Activated T-cell treated with anti-CD3 and anti-CD28 coated beads, Interleukin-2, amount 50 U/mL, for 72 hours (primary cell): ENCODE results near the gene LIPC. TPM values are rescaled to one million over a fixed set of nuclear protein-coding genes. Genes with fewer than 3 reads are reported as not detected.

Source experiments
- ATAC-seq, 2 donors: fragments of 150-1000 bp; cut with Tn5 transposase; replicated peaks in 1 of 2; 2 replicates each; pipeline ENCODE4 v1.10.0; 2021; ENCODE audit warnings: moderate library complexity in 2 of 2, mild to moderate bottlenecking in 1 of 2
- DNase-seq, 2 donors: peaks; one replicate each; pipeline ENCODE4 v3.0.0; 2021 to 2022; ENCODE audit warnings: mixed read lengths in 1 of 2
- H3K27ac Mint-ChIP-seq: one replicate; pipeline ENCODE4 v1.8.0; 2022; ENCODE audit warnings: mild to moderate bottlenecking, moderate library complexity, mixed read lengths
- H3K27me3 Mint-ChIP-seq: one replicate; pipeline ENCODE4 v1.8.0; 2022; ENCODE audit warnings: low read depth, mixed read lengths
- H3K36me3 Mint-ChIP-seq, 2 donors: one replicate each; pipeline ENCODE4 v1.8.0; 2022; ENCODE audit warnings: mixed read lengths in 2 of 2, mild to moderate bottlenecking in 1 of 2; ENCODE audit not compliant: insufficient read depth in 2 of 2
- H3K4me1 Mint-ChIP-seq: one replicate; pipeline ENCODE4 v1.8.0; 2022; ENCODE audit warnings: low read depth, mixed read lengths
- H3K4me3 Mint-ChIP-seq, 2 donors: one replicate each; pipeline ENCODE4 v1.8.0; 2022; ENCODE audit warnings: mild to moderate bottlenecking in 2 of 2, mixed read lengths in 2 of 2, moderate library complexity in 2 of 2
- H3K9me3 Mint-ChIP-seq, 2 donors: one replicate each; pipeline ENCODE4 v1.8.0; 2022; ENCODE audit warnings: mixed read lengths in 2 of 2
- total RNA-seq, 2 donors: library from RNA; stranded (reverse); gene quantifications; one replicate each; pipeline ENCODE4 v1.2.3, GENCODE V29; 2022

The LIPC gene
- total RNA-seq, 2 donors from 2014 or later = 0.93 to 2.2 TPM

DNA sequence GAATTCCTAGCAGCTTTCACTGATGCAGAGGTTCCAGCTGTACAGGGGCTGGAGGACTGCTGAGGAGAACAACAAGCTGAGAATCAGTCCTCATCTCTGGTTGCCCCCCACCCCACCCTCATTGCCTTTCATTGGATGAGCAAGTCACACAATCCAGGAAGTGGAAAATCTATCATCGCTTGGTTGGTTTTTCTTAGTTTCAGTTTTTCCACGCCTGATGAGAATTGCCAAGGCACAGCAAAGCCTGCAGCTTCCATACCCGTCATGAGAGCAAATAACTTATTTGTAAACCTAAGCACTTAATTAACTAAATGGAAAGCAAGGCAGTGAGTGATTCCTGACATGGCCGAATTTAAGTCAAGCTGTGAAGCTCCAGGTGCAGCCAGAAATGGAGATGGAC, 21.4 kb upstream of the LIPC start:
- H3K27ac Mint-ChIP-seq = peak overlapping the region; percentile 90

GRCh38 chr15:58413253-58413652, 18.5 kb upstream of the LIPC start:
- ATAC-seq (no peak), DNase-seq (no peak)
- peaks cover 19% of the 10 kb centered on the region for H3K4me1 Mint-ChIP-seq
- no peaks in the 10 kb centered on the region for H3K9me3 Mint-ChIP-seq
- no peak overlapping the region for H3K4me3 Mint-ChIP-seq
- peaks cover 0 to 6% of the 10 kb centered on the region in 2 donors for H3K36me3 Mint-ChIP-seq
- H3K27ac Mint-ChIP-seq = no peak overlapping the region
- H3K27me3 Mint-ChIP-seq = no peaks in the 10 kb centered on the region

More for the DNA sequence above, 21.4 kb upstream of the LIPC start:
- peaks cover 19% of the 10 kb centered on the region for H3K4me1 Mint-ChIP-seq
- no peaks in the 10 kb centered on the region for H3K27me3 Mint-ChIP-seq
- peak; percentile 61 to 76 for ATAC-seq
- H3K9me3 Mint-ChIP-seq = no peaks in the 10 kb centered on the region
- peaks cover 0 to 4% of the 10 kb centered on the region in 2 donors for H3K36me3 Mint-ChIP-seq
- H3K4me3 Mint-ChIP-seq = peak overlapping the region; percentile 75 to 95
- peak; percentile 25 to 36 for DNase-seq

DNA sequence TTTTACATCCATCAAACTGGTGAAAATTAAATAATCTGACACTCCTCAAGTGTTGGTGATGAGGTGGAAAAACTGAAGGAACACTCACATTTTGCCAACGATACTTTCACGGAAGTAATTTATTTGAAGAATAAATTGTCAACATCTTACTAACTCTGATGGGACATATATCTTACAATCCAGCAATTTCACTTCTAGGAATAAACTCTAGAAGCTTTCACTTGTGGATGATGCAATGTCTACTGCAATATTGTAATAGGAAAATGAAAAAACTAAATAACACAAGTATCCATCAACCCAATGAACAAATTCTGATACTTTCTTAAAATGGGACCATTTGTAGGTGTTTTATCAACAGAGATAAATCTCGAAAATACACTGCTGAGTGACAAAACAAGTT, 16.2 kb upstream of the LIPC start:
- H3K27me3 Mint-ChIP-seq = no peaks in the 10 kb centered on the region

DNA sequence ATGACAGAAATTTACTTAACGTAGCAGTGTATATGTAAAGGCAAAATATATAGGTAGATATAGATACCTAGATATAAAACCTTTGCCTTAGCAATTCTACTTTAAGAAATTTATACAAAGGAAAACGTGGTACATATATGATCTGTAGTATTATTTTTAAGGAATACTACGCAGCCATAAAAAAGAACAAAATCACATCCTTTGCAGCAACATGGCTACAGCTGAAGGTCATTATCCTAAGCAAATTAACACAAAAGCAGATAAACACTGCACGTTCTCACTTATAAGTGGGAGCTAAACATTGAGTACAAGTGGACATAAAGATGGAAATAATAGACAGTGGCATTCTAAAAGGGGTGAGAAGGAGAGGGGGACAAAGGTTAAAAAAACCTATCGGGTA, 14.8 kb upstream of the LIPC start:
- no peak overlapping the region for H3K27ac Mint-ChIP-seq
- peaks cover 36% of the 10 kb centered on the region for H3K4me1 Mint-ChIP-seq
- H3K36me3 Mint-ChIP-seq = peaks cover 0 to 3% of the 10 kb centered on the region in 2 donors
- ATAC-seq (no peak), DNase-seq (no peak)
- no peak overlapping the region for H3K4me3 Mint-ChIP-seq
- no peaks in the 10 kb centered on the region for H3K9me3 Mint-ChIP-seq
- no peaks in the 10 kb centered on the region for H3K27me3 Mint-ChIP-seq

More for the DNA sequence above, 16.2 kb upstream of the LIPC start:
- Mint-ChIP-seq H3K4me3 (no peak overlapping the region), H3K9me3 (no peaks in the 10 kb centered on the region), H3K4me1 (peaks cover 29% of the 10 kb centered on the region), H3K36me3 (peaks cover 0 to 5% of the 10 kb centered on the region in 2 donors), H3K27ac (no peak overlapping the region)
- DNase-seq (no peak), ATAC-seq (no peak)

DNA sequence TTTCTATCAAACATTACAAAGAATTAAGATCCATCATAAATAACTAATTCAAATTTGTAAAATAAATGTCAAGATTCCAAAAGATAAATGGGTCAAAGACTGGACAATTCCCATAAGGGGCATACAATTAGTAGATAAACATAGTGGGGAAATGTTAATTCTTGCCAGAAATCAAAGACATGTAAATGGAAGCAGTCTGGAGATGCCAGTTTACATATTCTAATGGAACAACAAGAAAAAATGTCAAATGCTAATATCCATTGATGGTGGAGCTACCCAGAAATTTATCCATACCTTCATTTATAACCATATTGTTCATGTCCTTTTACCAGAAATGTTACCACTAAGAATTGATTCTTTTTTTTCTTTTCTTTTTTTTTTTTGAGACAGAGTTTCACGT, 13.7 kb upstream of the LIPC start:
- ATAC-seq = no peak
- H3K36me3 Mint-ChIP-seq = peaks cover 0 to 3% of the 10 kb centered on the region in 2 donors
- no peaks in the 10 kb centered on the region for H3K27me3 Mint-ChIP-seq
- DNase-seq = no peak
- no peak overlapping the region for H3K27ac Mint-ChIP-seq
- H3K4me3 Mint-ChIP-seq = no peak overlapping the region
- peaks cover 43% of the 10 kb centered on the region for H3K4me1 Mint-ChIP-seq
- no peaks in the 10 kb centered on the region for H3K9me3 Mint-ChIP-seq

- H3K4me1 Mint-ChIP-seq = peaks cover 49% of the 10 kb centered on the region
- H3K27ac Mint-ChIP-seq = no peak overlapping the region
- ATAC-seq (peak; percentile 25 to 36), DNase-seq (no peak)
- H3K4me3 Mint-ChIP-seq = no peak overlapping the region
- no peaks in the 10 kb centered on the region for H3K27me3 Mint-ChIP-seq
- peaks cover 0 to 3% of the 10 kb centered on the region in 2 donors for H3K36me3 Mint-ChIP-seq
- peaks cover 0 to 1% of the 10 kb centered on the region in 2 donors for H3K9me3 Mint-ChIP-seq
These were observed 11.8 kb upstream of the LIPC start for GRCh38 chr15:58419803-58420524.

- Mint-ChIP-seq H3K4me3 (peak overlapping the region; percentile 27 to 53), H3K4me1 (peaks cover 49% of the 10 kb centered on the region)
These were observed 11.2 kb upstream of the LIPC start for GRCh38 chr15:58420579-58421043.

DNA sequence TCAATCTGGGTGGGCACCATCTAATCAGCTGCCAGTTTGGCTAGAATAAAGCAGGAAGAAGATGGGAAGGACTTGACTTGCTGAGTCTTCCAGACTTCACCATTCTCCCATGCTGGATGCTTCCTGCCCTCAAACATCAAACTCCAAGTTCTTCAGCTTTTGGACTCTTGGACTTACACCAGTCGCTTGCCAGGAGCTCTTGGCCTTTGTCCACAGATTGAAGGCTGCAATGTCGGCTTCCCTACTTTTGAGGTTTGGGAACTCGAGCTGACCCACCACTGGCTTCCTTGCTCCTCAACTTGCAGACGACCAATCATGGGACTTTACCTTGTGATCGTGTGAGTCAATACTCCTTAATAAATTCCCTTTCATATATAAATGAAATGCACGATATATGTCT, 8.6 kb upstream of the LIPC start:
- Mint-ChIP-seq H3K9me3 (peaks cover 0 to 1% of the 10 kb centered on the region in 2 donors), H3K27ac (no peak overlapping the region), H3K4me3 (no peak overlapping the region), H3K36me3 (no peaks in the 10 kb centered on the region), H3K27me3 (no peaks in the 10 kb centered on the region), H3K4me1 (peaks cover 49% of the 10 kb centered on the region)
- no peak for ATAC-seq
- no peak for DNase-seq

More at GRCh38 chr15:58420579-58421043, 11.2 kb upstream of the LIPC start:
- Mint-ChIP-seq H3K27me3 (no peaks in the 10 kb centered on the region), H3K36me3 (peaks cover 0 to 3% of the 10 kb centered on the region in 2 donors), H3K9me3 (peaks cover 0 to 1% of the 10 kb centered on the region in 2 donors), H3K27ac (no peak overlapping the region)
- DNase-seq (peak; percentile 17 to 47), ATAC-seq (peak; percentile 80 to 83)

- Mint-ChIP-seq H3K9me3 (peaks cover 0 to 1% of the 10 kb centered on the region in 2 donors), H3K36me3 (no peaks in the 10 kb centered on the region), H3K4me1 (peaks cover 42% of the 10 kb centered on the region), H3K27ac (no peak overlapping the region), H3K27me3 (no peaks in the 10 kb centered on the region), H3K4me3 (no peak overlapping the region)
- ATAC-seq = no peak
- DNase-seq = no peak
These were observed 7.8 kb upstream of the LIPC start for GRCh38 chr15:58423831-58424608.

GRCh38 chr15:58424722-58425121, 7.1 kb upstream of the LIPC start:
- H3K27ac Mint-ChIP-seq = no peak overlapping the region
- peaks cover 35% of the 10 kb centered on the region for H3K4me1 Mint-ChIP-seq
- H3K4me3 Mint-ChIP-seq = no peak overlapping the region
- ATAC-seq (no peak), DNase-seq (no peak)
- H3K36me3 Mint-ChIP-seq = no peaks in the 10 kb centered on the region
- no peaks in the 10 kb centered on the region for H3K27me3 Mint-ChIP-seq
- peaks cover 0 to 1% of the 10 kb centered on the region in 2 donors for H3K9me3 Mint-ChIP-seq

GRCh38 chr15:58425185-58425584, 6.6 kb upstream of the LIPC start:
- Mint-ChIP-seq H3K27ac (no peak overlapping the region), H3K36me3 (no peaks in the 10 kb centered on the region), H3K4me1 (peaks cover 30% of the 10 kb centered on the region), H3K9me3 (peaks cover 0 to 1% of the 10 kb centered on the region in 2 donors), H3K4me3 (no peak overlapping the region), H3K27me3 (no peaks in the 10 kb centered on the region)
- no peak for ATAC-seq
- DNase-seq = no peak

GRCh38 chr15:58425834-58426233, 6.0 kb upstream of the LIPC start:
- Mint-ChIP-seq H3K4me3 (no peak overlapping the region), H3K4me1 (peaks cover 24% of the 10 kb centered on the region)
- no peak for ATAC-seq

GRCh38 chr15:58426501-58426900, 5.3 kb upstream of the LIPC start:
- no peak for DNase-seq
- Mint-ChIP-seq H3K4me1 (peaks cover 17% of the 10 kb centered on the region), H3K27me3 (no peaks in the 10 kb centered on the region), H3K4me3 (no peak overlapping the region), H3K36me3 (no peaks in the 10 kb centered on the region), H3K9me3 (peaks cover 0 to 1% of the 10 kb centered on the region in 2 donors), H3K27ac (no peak overlapping the region)
- no peak for ATAC-seq

More at GRCh38 chr15:58425834-58426233, 6.0 kb upstream of the LIPC start:
- H3K27ac Mint-ChIP-seq = no peak overlapping the region
- no peaks in the 10 kb centered on the region for H3K27me3 Mint-ChIP-seq
- DNase-seq = no peak
- no peaks in the 10 kb centered on the region for H3K36me3 Mint-ChIP-seq
- H3K9me3 Mint-ChIP-seq = peaks cover 0 to 1% of the 10 kb centered on the region in 2 donors
